ENCODE data around the gene FGF12.

Gene FGF12

GRCh38 chr3:192168202-192168601 is 559.1 kb downstream of the FGF12 start:
- H3K9me3 ChIP-seq (ENCODE audit: control insufficient read depth, low read length) = no peaks in the 10 kb centered on the region
- no peak overlapping the region for H4K91ac ChIP-seq (ENCODE audit: low read length)
- H2BK12ac ChIP-seq (ENCODE audit: low read length in 2 of 2) = no peak overlapping the region
- H2BK5ac ChIP-seq (ENCODE audit: low read depth, low read length, poor library complexity, severe bottlenecking) = no peak overlapping the region
- H3K4me1 ChIP-seq (ENCODE audit: control insufficient read depth, insufficient read depth, low read depth, low read length) = no peaks in the 10 kb centered on the region
- H4K8ac ChIP-seq (ENCODE audit: low read length) = no peak overlapping the region
- no peak overlapping the region for H2BK15ac ChIP-seq (ENCODE audit: low read depth, poor library complexity, severe bottlenecking)
- no peak overlapping the region for H3K27ac ChIP-seq (ENCODE audit: low read length, poor library complexity, severe bottlenecking)
- no peak overlapping the region for H3K9ac ChIP-seq (ENCODE audit: low read length)
- no peak overlapping the region for H2AFZ ChIP-seq (ENCODE audit: low read depth, low read length)
- no peak overlapping the region for H3K23ac ChIP-seq (ENCODE audit: low read length in 2 of 2)
- no peaks in the 10 kb centered on the region for H3K36me3 ChIP-seq (ENCODE audit: control insufficient read depth in 1 of 2, insufficient read depth in 2 of 2, low read depth in 1 of 2, low read length in 2 of 2)
- no peak overlapping the region for H3K4me3 ChIP-seq (ENCODE audit: insufficient read depth in 1 of 2, low read depth in 1 of 2, low read length in 2 of 2)
- no peak overlapping the region for H3K4me2 ChIP-seq (ENCODE audit: low read length, poor library complexity, severe bottlenecking)
- no peak overlapping the region for H3K14ac ChIP-seq (ENCODE audit: low read length in 2 of 2)
- no peak overlapping the region for H3K4ac ChIP-seq (ENCODE audit: low read depth in 1 of 2, low read length in 2 of 2)
- DNase-seq = no peak
- no peak overlapping the region for H2AK5ac ChIP-seq (ENCODE audit: low read length, severe bottlenecking)
- no peak overlapping the region for H3K18ac ChIP-seq (ENCODE audit: low read depth in 1 of 2, low read length in 2 of 2)
- no peaks in the 10 kb centered on the region for H3K79me1 ChIP-seq (replicated peaks; ENCODE audit: low read length, poor library complexity, severe bottlenecking)
- no peak overlapping the region for H2BK120ac ChIP-seq (ENCODE audit: low read depth, low read length)
- no peaks in the 10 kb centered on the region for H3K27me3 ChIP-seq (ENCODE audit: control insufficient read depth in 1 of 2, insufficient read depth in 1 of 2, low read length in 2 of 2)

- H3K4ac ChIP-seq (ENCODE audit: low read depth in 1 of 2, low read length in 2 of 2) = no peak overlapping the region
- no peak overlapping the region for H3K27ac ChIP-seq (ENCODE audit: low read length, poor library complexity, severe bottlenecking)
- H3K4me2 ChIP-seq (ENCODE audit: low read length, poor library complexity, severe bottlenecking) = no peak overlapping the region
- H3K27me3 ChIP-seq (ENCODE audit: control insufficient read depth in 1 of 2, insufficient read depth in 1 of 2, low read length in 2 of 2) = no peaks in the 10 kb centered on the region
- H3K23ac ChIP-seq (ENCODE audit: low read length in 2 of 2) = no peak overlapping the region
- H3K36me3 ChIP-seq (ENCODE audit: control insufficient read depth in 1 of 2, insufficient read depth in 2 of 2, low read depth in 1 of 2, low read length in 2 of 2) = no peaks in the 10 kb centered on the region
- H4K91ac ChIP-seq (ENCODE audit: low read length) = no peak overlapping the region
- H3K18ac ChIP-seq (ENCODE audit: low read depth in 1 of 2, low read length in 2 of 2) = no peak overlapping the region
- no peak overlapping the region for H3K9ac ChIP-seq (ENCODE audit: low read length)
- no peaks in the 10 kb centered on the region for H3K9me3 ChIP-seq (ENCODE audit: control insufficient read depth, low read length)
- no peak overlapping the region for H2BK120ac ChIP-seq (ENCODE audit: low read depth, low read length)
- 100% methylated on average over 1 of the region's 2 CpGs for WGBS
- no peak overlapping the region for H2BK5ac ChIP-seq (ENCODE audit: low read depth, low read length, poor library complexity, severe bottlenecking)
- DNase-seq = no peak
- no peaks in the 10 kb centered on the region for H3K79me1 ChIP-seq (replicated peaks; ENCODE audit: low read length, poor library complexity, severe bottlenecking)
- H3K4me1 ChIP-seq (ENCODE audit: control insufficient read depth, insufficient read depth, low read depth, low read length) = no peaks in the 10 kb centered on the region
- no peak overlapping the region for H2BK15ac ChIP-seq (ENCODE audit: low read depth, poor library complexity, severe bottlenecking)
- no peak overlapping the region for H2AK5ac ChIP-seq (ENCODE audit: low read length, severe bottlenecking)
- H2BK12ac ChIP-seq (ENCODE audit: low read length in 2 of 2) = no peak overlapping the region
- no peak overlapping the region for H4K8ac ChIP-seq (ENCODE audit: low read length)
- no peak overlapping the region for H2AFZ ChIP-seq (ENCODE audit: low read depth, low read length)
- H3K14ac ChIP-seq (ENCODE audit: low read length in 2 of 2) = no peak overlapping the region
- H3K4me3 ChIP-seq (ENCODE audit: insufficient read depth in 1 of 2, low read depth in 1 of 2, low read length in 2 of 2) = no peak overlapping the region
These were observed 561.8 kb downstream of the FGF12 start for GRCh38 chr3:192165552-192165951.

GRCh38 chr3:192161661-192162060 is 565.7 kb downstream of the FGF12 start:
- Histone ChIP-seq H3K14ac (ENCODE audit: low read length in 2 of 2) (no peak overlapping the region), H2AFZ (ENCODE audit: low read depth, low read length) (no peak overlapping the region), H3K4ac (ENCODE audit: low read depth in 1 of 2, low read length in 2 of 2) (no peak overlapping the region), H2BK12ac (ENCODE audit: low read length in 2 of 2) (no peak overlapping the region), H3K36me3 (ENCODE audit: control insufficient read depth in 1 of 2, insufficient read depth in 2 of 2, low read depth in 1 of 2, low read length in 2 of 2) (no peaks in the 10 kb centered on the region), H2BK120ac (ENCODE audit: low read depth, low read length) (no peak overlapping the region), H3K4me3 (ENCODE audit: insufficient read depth in 1 of 2, low read depth in 1 of 2, low read length in 2 of 2) (no peak overlapping the region), H3K18ac (ENCODE audit: low read depth in 1 of 2, low read length in 2 of 2) (no peak overlapping the region), H3K9me3 (ENCODE audit: control insufficient read depth, low read length) (no peaks in the 10 kb centered on the region), H3K23ac (ENCODE audit: low read length in 2 of 2) (no peak overlapping the region), H3K27ac (ENCODE audit: low read length, poor library complexity, severe bottlenecking) (no peak overlapping the region), H3K4me1 (ENCODE audit: control insufficient read depth, insufficient read depth, low read depth, low read length) (no peaks in the 10 kb centered on the region), H4K91ac (ENCODE audit: low read length) (no peak overlapping the region), H3K4me2 (ENCODE audit: low read length, poor library complexity, severe bottlenecking) (no peak overlapping the region), H2BK15ac (ENCODE audit: low read depth, poor library complexity, severe bottlenecking) (no peak overlapping the region), H3K79me1 (replicated peaks; ENCODE audit: low read length, poor library complexity, severe bottlenecking) (no peaks in the 10 kb centered on the region), H2BK5ac (ENCODE audit: low read depth, low read length, poor library complexity, severe bottlenecking) (no peak overlapping the region), H2AK5ac (ENCODE audit: low read length, severe bottlenecking) (no peak overlapping the region), H3K9ac (ENCODE audit: low read length) (no peak overlapping the region), H3K27me3 (ENCODE audit: control insufficient read depth in 1 of 2, insufficient read depth in 1 of 2, low read length in 2 of 2) (no peaks in the 10 kb centered on the region), H4K8ac (ENCODE audit: low read length) (no peak overlapping the region)
- DNase-seq = no peak
- no CpG with 5 or more reads among the region's 1 CpG for WGBS

- Histone ChIP-seq H3K9me3 (ENCODE audit: control insufficient read depth, low read length) (no peaks in the 10 kb centered on the region), H3K79me1 (replicated peaks; ENCODE audit: low read length, poor library complexity, severe bottlenecking) (no peaks in the 10 kb centered on the region), H3K18ac (ENCODE audit: low read depth in 1 of 2, low read length in 2 of 2) (no peak overlapping the region), H3K27ac (ENCODE audit: low read length, poor library complexity, severe bottlenecking) (no peak overlapping the region), H4K91ac (ENCODE audit: low read length) (no peak overlapping the region), H2BK12ac (ENCODE audit: low read length in 2 of 2) (no peak overlapping the region), H4K8ac (ENCODE audit: low read length) (no peak overlapping the region), H3K4ac (ENCODE audit: low read depth in 1 of 2, low read length in 2 of 2) (no peak overlapping the region), H2AK5ac (ENCODE audit: low read length, severe bottlenecking) (no peak overlapping the region), H3K23ac (ENCODE audit: low read length in 2 of 2) (no peak overlapping the region), H3K4me3 (ENCODE audit: insufficient read depth in 1 of 2, low read depth in 1 of 2, low read length in 2 of 2) (no peak overlapping the region), H3K14ac (ENCODE audit: low read length in 2 of 2) (no peak overlapping the region), H3K36me3 (ENCODE audit: control insufficient read depth in 1 of 2, insufficient read depth in 2 of 2, low read depth in 1 of 2, low read length in 2 of 2) (no peaks in the 10 kb centered on the region), H2BK120ac (ENCODE audit: low read depth, low read length) (no peak overlapping the region), H3K9ac (ENCODE audit: low read length) (no peak overlapping the region), H3K4me1 (ENCODE audit: control insufficient read depth, insufficient read depth, low read depth, low read length) (no peaks in the 10 kb centered on the region), H3K27me3 (ENCODE audit: control insufficient read depth in 1 of 2, insufficient read depth in 1 of 2, low read length in 2 of 2) (no peaks in the 10 kb centered on the region), H2BK5ac (ENCODE audit: low read depth, low read length, poor library complexity, severe bottlenecking) (no peak overlapping the region), H2BK15ac (ENCODE audit: low read depth, poor library complexity, severe bottlenecking) (no peak overlapping the region), H2AFZ (ENCODE audit: low read depth, low read length) (no peak overlapping the region), H3K4me2 (ENCODE audit: low read length, poor library complexity, severe bottlenecking) (no peak overlapping the region)
- no peak for DNase-seq
- WGBS = no CpG with 5 or more reads among the region's 1 CpG
These were observed 571.0 kb downstream of the FGF12 start for GRCh38 chr3:192156382-192156781.
